Activated CD8-positive, alpha-beta memory T cell treated with anti-CD3 and anti-CD28 coated beads, Interleukin-2, amount 50 U/mL, for 1 hour (primary cell): ENCODE data around the gene BUB1.
A peak's percentile ranks its signal among the peaks of the same experiment; 100 is the strongest.
"Not testable (repeated sequence)": the region's sequence is repeated elsewhere in the genome, so short reads cannot be mapped to it uniquely, and the experiment has no call there.

ENCODE experiments used
- DNase-seq: peaks from one replicate; pipeline ENCODE4 v3.0.0-alpha.2; 2020; ENCODE audit errors: extremely low read depth

The BUB1 gene

GRCh38 chr2:110677530-110678456, at the start of gene BUB1:
Gene BUB1, minus strand, starts transcription at chr2:110678063. Its CDS starts 68 bp downstream, at chr2:110677995.
- peak; percentile 85 for DNase-seq

DNA sequence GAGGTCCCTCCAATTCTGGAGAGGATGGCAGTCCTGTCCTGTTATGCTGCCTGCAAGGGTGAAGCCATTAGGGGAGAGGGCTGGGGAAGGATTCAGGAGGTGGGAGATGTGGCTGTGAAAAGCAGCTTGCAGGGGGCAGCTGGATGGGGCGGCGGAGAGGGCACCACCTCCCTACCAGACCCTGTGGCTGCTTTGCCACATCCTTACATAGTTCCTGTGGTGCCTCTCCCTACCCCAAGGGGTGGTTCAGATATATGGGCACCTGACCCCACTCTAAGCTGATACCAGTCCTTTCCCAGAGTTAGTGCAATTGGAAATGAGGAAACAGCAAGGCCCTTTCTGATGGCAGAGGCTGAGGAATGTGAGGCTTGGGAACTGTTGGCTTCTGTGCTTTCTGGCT, 48.4 kb upstream of the BUB1 start:
- no peak for DNase-seq

- no peak for DNase-seq
Observed at GRCh38 chr2:110725859-110726258, 48.0 kb upstream of the BUB1 start.

- DNase-seq = no peak
Observed at GRCh38 chr2:110725370-110725769, 47.5 kb upstream of the BUB1 start.

DNA sequence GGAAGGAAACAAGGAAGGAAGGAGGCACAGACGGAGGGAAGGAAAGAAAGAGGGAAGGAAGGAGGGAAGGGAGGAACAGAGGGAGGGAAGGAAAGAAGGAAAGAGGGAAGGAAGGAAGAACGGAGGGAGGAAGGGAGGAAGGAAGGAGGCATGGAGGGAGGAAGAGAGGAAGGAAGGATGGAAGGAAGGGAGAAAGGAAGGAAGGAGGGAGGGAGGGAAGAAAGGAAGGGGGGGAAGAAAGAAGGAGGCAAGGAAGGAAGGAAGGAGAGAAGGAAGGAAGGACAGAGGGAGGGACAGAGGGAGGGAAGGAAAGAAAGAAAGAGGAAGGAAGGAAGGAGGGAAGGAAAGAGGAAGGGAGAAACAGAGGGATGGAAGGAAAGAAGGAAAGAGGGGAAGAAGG, 47.0 kb upstream of the BUB1 start:
- DNase-seq = no peak

DNA sequence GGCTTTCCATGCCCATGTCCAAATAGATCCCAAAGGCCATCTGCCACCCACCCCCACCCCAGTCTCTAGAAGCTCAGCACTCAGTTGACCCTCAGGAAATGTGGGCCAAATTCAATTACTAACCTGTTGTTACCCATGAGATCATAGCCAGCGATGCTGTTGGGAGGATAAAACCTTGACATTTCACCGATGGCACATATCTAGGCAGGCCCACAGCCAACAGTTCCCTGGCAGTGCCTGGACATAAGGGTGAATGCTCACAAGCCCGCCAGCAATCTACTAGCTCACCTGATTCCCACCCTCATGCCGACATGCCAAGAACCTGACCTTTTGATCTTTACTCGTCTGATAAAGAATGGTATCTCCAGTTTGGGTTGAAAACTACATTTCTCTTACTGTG, 42.7 kb upstream of the BUB1 start:
- no peak for DNase-seq

DNA sequence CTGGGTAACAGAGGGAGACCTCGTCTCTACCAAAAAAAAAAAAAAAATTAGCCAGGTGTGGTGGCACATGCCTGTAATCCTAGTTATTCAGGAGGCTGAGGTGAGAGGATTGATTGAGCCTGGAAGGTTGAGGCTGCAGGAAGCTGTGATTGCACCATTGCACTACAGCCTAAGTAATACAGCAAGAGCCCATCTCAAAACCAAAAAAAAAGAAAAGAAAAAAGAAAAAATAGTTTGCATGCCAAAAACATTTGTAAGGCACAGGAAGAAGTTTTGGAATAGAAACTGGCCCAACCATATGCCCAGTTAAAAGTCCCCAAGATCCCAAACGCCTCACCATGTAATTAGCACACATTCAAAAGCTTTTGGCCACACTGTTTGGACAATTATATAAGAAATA, 41.1 kb upstream of the BUB1 start:
- DNase-seq = no peak

DNA sequence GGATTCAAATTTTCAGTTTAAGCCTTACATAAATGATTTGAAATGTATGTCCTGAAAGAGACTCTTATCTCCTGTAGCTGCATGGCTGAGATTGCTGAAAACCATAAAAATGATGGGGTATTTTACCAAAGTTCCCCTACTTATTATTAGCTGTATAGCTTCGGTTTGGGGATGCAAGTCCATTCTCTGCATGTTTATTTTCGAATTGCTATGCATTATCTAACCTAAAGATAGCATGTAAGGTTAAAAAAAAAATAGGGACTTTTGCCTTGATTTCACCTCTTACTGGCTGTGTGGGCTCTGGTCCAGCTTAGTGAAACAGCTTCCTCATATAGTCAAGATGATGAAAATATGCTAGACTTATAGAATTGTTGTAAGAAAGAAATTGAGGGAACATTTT, 40.5 kb upstream of the BUB1 start:
- no peak for DNase-seq

- DNase-seq = no peak
Observed at GRCh38 chr2:110717734-110718133, 39.9 kb upstream of the BUB1 start.

DNA sequence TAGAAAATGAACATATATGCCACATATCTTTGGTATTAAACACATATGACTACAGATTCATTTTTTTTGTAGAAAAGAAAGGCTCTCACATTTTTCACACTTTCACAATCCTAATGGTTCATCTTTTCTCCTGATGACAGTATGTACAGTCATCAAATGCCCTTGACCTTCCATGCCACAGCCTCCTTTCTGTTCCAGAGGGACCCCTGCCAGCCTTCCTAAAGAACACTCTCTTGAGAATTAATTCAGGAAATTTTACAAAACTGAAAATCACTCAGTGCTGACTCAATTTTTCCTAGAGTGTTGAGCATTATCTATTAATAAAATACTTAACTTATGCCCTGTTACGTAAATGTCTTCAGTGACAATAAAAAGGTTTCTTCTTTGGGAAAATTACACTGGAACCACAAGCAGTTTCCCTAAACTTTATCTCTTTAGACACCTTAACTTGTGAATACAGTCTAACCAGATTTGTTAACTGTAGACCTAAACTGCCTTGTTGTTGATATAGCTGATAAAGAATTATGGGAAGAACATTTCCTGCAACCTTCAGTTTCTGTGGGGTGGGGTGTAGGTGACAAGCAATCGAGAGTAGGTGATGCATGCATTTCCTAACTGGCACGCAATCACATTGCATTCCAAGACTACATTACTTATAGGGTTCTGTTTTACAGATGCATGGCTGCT, 39.2 kb upstream of the BUB1 start:
- no peak for DNase-seq

GRCh38 chr2:110714452-110715224, 36.8 kb upstream of the BUB1 start:
- no peak for DNase-seq

- no peak for DNase-seq
Observed at GRCh38 chr2:110713513-110714362, 35.9 kb upstream of the BUB1 start.

DNA sequence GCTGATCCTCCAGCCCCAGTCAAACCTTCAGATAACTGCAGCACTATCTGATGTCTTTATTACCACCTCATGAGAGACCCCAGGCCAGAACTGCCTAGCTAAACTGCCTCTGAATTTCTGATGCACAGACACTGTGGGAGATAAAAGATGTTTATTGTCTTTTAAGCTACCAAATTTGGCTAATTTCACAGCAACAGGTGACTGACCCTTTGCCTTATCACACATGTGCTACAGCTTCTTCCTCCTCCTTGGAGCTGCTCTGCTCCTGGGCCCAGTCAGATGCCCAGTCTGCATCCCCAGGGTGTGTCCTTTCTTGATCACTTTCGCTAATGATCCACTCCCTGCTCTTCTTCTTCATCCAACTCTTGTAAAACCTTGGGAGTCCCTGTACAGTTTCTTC, 34.9 kb upstream of the BUB1 start:
- no peak for DNase-seq

- no peak for DNase-seq
Observed at GRCh38 chr2:110708455-110708854, 30.6 kb upstream of the BUB1 start.

GRCh38 chr2:110707386-110707965, 29.6 kb upstream of the BUB1 start:
- no peak for DNase-seq

DNA sequence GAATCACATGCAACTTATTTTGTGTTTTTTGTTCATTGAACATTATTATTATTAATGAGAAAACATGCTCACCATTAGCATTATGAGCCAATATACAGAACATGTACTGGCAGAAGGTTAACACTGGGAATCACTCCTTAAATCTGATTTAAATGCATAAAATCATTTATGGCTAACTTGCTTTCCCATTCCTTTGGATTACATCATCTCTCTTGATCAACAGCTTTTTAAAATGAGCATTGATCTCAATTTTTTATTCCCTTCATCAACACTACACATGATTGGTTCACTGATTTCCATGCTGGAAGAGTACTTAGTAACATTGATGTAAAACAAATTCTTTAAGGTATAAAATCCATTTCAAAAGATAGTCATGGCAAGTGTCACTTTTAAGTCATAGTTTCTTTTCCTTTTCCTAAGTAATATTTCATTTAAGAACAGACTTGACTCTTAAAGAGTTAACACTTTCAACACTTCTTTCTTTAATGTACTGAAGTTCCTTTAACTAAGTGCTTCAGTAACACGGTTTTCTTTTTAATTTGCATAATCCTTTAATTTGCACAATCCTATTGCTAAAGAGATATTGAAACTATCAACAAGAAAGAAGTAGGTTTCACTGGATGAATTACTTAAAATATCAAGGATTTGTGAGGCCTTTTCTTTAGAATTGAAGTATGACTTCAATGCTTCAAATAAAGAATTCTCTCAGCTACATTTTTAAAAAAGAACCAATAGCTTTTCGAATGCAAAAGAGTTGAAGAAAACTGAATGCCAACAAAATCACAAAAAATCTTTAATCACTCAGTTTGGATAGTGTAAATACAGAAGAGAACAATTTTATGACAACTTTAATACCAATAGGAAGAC, 24.9 kb upstream of the BUB1 start:
- no peak for DNase-seq

DNA sequence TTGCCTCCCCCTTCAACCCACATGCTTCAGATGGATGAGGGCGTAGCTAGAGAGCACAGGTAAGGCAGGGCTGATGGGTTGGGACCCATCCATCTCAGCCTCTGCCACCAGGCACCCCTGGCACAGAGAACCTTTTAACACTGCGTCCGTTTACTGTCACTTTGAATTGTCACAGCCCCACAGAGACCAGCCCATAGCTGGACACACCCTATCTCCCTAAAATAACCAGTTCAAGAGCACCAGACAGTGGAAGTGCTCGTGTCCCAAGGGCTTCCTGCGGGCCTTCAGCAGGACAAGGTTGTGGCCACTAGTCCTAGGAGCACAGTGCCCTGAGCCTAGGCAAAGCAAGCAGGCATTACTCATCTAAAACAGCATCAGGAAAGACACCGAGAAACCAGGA, 20.4 kb upstream of the BUB1 start:
- DNase-seq = not testable (repeated sequence)

- DNase-seq = not testable (repeated sequence)
Observed at GRCh38 chr2:110695146-110695898, 17.5 kb upstream of the BUB1 start.

DNA sequence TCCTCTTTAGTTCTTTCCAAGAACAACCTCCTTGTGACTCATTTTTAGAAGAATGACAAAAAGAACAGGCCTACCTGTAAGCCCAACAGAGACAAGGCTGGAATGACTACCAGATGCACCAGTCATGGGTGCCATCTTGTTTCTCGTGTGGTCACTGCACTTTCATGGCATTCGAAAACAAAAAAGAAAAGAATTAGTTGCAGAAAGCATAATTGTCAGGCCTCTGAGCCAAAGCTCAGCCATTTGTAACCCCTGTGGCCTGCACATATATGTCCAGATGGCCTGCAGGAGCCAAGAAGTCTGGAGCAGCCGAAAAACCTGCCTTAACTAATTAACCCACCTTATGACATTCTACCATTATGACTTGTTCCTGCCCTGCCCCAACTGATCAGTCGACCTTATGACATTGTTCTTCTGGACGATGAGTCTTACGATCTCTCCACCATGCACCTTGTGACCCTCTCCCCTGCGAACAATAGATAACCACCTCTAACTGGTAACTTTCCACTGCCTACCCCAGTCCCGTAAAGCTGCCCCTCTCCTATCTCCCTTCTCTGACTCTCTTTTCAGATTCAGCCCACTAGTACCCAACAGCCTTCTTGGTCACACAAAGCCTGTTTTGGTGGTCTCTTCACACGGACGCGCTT, 13.9 kb upstream of the BUB1 start:
- DNase-seq = no peak
